ENCODE measurements around the gene PLS3.

- TF ChIP-seq POLR2A (IDR thresholded peaks at IDR 0.05; ENCODE audit: low read depth): no peak
- TF ChIP-seq, protein P1, sequence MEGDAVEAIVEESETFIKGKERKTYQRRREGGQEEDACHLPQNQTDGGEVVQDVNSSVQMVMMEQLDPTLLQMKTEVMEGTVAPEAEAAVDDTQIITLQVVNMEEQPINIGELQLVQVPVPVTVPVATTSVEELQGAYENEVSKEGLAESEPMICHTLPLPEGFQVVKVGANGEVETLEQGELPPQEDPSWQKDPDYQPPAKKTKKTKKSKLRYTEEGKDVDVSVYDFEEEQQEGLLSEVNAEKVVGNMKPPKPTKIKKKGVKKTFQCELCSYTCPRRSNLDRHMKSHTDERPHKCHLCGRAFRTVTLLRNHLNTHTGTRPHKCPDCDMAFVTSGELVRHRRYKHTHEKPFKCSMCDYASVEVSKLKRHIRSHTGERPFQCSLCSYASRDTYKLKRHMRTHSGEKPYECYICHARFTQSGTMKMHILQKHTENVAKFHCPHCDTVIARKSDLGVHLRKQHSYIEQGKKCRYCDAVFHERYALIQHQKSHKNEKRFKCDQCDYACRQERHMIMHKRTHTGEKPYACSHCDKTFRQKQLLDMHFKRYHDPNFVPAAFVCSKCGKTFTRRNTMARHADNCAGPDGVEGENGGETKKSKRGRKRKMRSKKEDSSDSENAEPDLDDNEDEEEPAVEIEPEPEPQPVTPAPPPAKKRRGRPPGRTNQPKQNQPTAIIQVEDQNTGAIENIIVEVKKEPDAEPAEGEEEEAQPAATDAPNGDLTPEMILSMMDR (IDR thresholded peaks at IDR 0.05): no peak
Measured at GRCh38 chrX:115563633-115564162, 2.7 kb downstream of the PLS3 start.
